ENCODE results near the gene FANK1.
"Not testable (repeated sequence)": the region's sequence is repeated elsewhere in the genome, so short reads cannot be mapped to it uniquely, and the experiment has no call there.

DNA sequence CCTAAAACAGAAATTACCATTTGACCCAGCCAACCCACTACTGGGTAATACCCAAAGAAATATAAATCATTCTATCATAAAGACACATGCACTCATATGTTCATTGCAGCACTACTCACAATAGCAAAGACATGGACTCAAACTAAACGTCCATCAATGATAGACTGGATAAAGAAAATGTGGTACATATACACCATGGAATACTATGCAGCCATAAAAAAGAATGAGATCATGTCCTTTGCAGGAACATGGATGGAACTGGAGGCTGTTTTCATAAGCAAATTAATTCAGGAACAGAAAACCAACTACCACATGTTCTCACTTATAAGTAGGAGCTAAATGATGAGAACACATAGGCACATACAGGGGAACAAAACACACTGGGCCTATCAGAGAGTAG lies 151.4 kb downstream of the FANK1 start:
- not testable (repeated sequence) for TF ChIP-seq EZH2phosphoT487 (IDR thresholded peaks at IDR 0.05; ENCODE audit: low read depth, severe bottlenecking, unreplicated experiment)
- TF ChIP-seq, protein P1, sequence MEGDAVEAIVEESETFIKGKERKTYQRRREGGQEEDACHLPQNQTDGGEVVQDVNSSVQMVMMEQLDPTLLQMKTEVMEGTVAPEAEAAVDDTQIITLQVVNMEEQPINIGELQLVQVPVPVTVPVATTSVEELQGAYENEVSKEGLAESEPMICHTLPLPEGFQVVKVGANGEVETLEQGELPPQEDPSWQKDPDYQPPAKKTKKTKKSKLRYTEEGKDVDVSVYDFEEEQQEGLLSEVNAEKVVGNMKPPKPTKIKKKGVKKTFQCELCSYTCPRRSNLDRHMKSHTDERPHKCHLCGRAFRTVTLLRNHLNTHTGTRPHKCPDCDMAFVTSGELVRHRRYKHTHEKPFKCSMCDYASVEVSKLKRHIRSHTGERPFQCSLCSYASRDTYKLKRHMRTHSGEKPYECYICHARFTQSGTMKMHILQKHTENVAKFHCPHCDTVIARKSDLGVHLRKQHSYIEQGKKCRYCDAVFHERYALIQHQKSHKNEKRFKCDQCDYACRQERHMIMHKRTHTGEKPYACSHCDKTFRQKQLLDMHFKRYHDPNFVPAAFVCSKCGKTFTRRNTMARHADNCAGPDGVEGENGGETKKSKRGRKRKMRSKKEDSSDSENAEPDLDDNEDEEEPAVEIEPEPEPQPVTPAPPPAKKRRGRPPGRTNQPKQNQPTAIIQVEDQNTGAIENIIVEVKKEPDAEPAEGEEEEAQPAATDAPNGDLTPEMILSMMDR (IDR thresholded peaks at IDR 0.05; ENCODE audit: poor library complexity): not testable (repeated sequence)
